ENCODE results near the gene KRTAP10-12.

GRCh38 chr21:44729336-44730027 is 32.5 kb downstream of the KRTAP10-12 start:
- TF ChIP-seq CTCF (IDR thresholded peaks at IDR 0.05) = no peak
- no peak for TF ChIP-seq POLR2AphosphoS5 (IDR thresholded peaks at IDR 0.05)

Measured in transverse colon (tissue), 4 donors.